H7 (cell line): ENCODE data around the gene PLA2G10. TPM values are rescaled to one million over a fixed set of nuclear protein-coding genes. Genes with fewer than 3 reads are reported as not detected.
A peak's percentile ranks its signal among the peaks of the same experiment; 100 is the strongest.
"Not testable (repeated sequence)": the region's sequence is repeated elsewhere in the genome, so short reads cannot be mapped to it uniquely, and the experiment has no call there.

ENCODE experiments used
- DNase-seq: peaks from one replicate; pipeline ENCODE4 v3.0.0; 2012
- H3K27me3 ChIP-seq: 2 replicates; pipeline ENCODE4 v1.6.0; 2011; ENCODE audit warnings: mild to moderate bottlenecking, low read length; ENCODE audit not compliant: control insufficient read depth, insufficient read depth
- H3K36me3 ChIP-seq: replicated peaks from 2 replicates; pipeline ENCODE4 v1.5.1; 2011; ENCODE audit warnings: low read length; ENCODE audit not compliant: control insufficient read depth, insufficient read depth
- H3K4me3 ChIP-seq: 2 replicates; pipeline ENCODE4 v1.5.1; 2011; ENCODE audit warnings: low read depth, mild to moderate bottlenecking, control low read depth, low read length, moderate library complexity; ENCODE audit not compliant: insufficient read depth
- total RNA-seq: library from RNA; depleted of rRNA; stranded (reverse); fragments of >200 nt; shearing (Covaris generic); gene quantifications from 2 replicates; pipeline ENCODE4 v1.2.3, GENCODE V29; 2014

PLA2G10 gene
- total RNA-seq, 1 experiment from 2014 or later = not detected

- Histone ChIP-seq H3K4me3 (no peak overlapping the region), H3K27me3 (no peaks in the 10 kb centered on the region), H3K36me3 (no peaks in the 10 kb centered on the region)
- DNase-seq = no peak
Observed at GRCh38 chr16:14677627-14678026, 16.5 kb downstream of the PLA2G10 start.

DNA sequence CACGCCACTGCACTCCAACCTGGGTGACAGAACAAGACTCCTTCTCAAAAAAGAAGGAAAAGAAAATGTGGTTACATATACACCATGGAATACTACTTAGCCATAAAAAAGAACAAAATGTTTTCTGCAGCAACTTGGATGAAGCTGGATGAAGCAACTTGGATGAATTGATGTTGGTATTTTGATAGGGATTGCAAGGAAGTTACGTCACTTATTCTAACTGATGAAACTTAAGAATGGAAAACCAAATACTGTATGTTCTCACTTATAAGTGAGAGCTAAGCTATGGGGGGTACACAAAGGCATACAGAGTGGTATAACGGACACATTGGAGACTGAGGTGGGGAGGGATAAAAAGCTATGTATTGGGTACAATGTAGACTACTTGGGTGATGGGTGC, 17.5 kb downstream of the PLA2G10 start:
- no peaks in the 10 kb centered on the region for H3K27me3 ChIP-seq
- no peaks in the 10 kb centered on the region for H3K36me3 ChIP-seq
- no peak overlapping the region for H3K4me3 ChIP-seq
- DNase-seq = no peak

GRCh38 chr16:14672403-14672971, 21.6 kb downstream of the PLA2G10 start:
- H3K4me3 ChIP-seq = no peak overlapping the region
- H3K27me3 ChIP-seq = no peaks in the 10 kb centered on the region

GRCh38 chr16:14669776-14670175, 24.3 kb downstream of the PLA2G10 start:
- DNase-seq = peak; percentile 27
- Histone ChIP-seq H3K27me3 (no peaks in the 10 kb centered on the region), H3K36me3 (peaks cover 11% of the 10 kb centered on the region), H3K4me3 (no peak overlapping the region)

More at GRCh38 chr16:14672403-14672971, 21.6 kb downstream of the PLA2G10 start:
- no peak for DNase-seq
- peaks cover 4% of the 10 kb centered on the region for H3K36me3 ChIP-seq

DNA sequence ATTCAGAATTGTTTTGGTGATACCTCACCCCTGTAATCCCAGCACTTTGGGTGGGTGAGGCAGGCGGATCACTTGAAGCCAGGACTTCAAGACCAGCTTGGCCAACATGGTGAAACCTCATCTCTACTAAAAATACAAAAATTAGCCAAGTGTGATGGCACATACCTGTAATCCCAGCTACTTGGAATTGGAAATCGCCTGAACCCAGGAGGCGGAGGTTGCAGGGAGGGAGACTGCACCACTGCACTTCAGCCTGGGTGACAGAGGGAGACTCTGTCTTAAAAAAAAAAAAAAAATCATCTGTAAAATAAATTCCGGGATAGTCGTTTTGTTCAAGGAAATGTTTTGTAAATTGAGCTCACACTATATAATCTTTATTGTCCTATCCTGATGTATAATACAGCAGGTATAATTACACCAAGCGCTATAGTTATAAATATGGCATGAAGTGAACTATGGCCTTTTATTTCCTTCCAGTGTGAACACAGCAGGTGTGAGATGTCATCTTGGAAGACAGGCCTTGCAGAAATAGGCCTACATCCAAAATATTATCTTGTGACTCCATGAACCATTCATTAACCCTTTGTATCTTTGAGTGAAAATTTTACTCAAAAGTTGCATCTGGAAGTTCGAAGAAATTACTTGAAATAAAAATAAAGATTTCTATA, 25.4 kb downstream of the PLA2G10 start:
- DNase-seq = no peak
- Histone ChIP-seq H3K27me3 (no peaks in the 10 kb centered on the region), H3K36me3 (peaks cover 12% of the 10 kb centered on the region), H3K4me3 (no peak overlapping the region)

- no peak for DNase-seq
- H3K36me3 ChIP-seq = peaks cover 14% of the 10 kb centered on the region
- no peak overlapping the region for H3K4me3 ChIP-seq
- H3K27me3 ChIP-seq = no peaks in the 10 kb centered on the region
Observed at GRCh38 chr16:14667347-14668266, 26.5 kb downstream of the PLA2G10 start.

- Histone ChIP-seq H3K36me3 (peaks cover 25% of the 10 kb centered on the region), H3K27me3 (no peaks in the 10 kb centered on the region), H3K4me3 (no peak overlapping the region)
- DNase-seq = no peak
Observed at GRCh38 chr16:14658063-14658462, 36.0 kb downstream of the PLA2G10 start.

DNA sequence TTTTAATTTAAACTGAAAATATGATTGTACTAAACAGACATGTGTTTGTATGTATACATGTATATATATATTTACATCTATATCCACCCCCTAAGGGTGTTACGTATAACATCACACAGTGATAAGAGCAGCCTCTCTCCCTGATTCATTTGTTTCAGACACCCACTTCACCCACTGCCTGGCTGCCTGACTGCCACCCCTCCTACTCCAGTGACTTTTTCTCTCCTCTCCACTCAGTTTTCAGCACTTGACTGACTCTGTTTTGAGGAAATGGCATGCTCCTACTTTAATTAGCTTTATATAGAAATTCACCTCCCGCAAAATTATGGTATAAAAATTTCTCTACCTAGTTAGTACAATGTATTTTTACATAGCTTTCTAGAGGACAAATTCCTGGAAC, 41.4 kb downstream of the PLA2G10 start:
- no peak for DNase-seq
- H3K4me3 ChIP-seq = no peak overlapping the region
- H3K27me3 ChIP-seq = no peaks in the 10 kb centered on the region
- peaks cover 28% of the 10 kb centered on the region for H3K36me3 ChIP-seq

DNA sequence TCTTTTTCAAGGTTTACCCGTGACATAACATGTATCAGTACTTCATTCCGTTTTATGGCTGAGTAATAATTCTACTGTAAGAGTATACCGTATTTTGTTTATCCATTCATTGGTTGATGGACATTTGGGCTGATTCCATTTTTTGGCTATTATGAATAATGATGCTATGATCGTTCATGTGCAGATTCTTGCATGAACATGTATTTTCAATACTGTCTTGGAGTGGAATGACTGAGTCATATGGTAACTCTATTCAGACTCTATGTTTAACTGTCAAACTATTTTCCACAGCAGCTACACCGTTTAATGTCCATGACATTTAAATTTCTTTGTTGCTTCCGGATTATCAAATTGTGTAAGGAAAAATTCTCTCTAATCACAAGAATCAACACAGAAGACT, 43.5 kb downstream of the PLA2G10 start:
- H3K4me3 ChIP-seq = no peak overlapping the region
- H3K27me3 ChIP-seq = no peaks in the 10 kb centered on the region
- DNase-seq = no peak
- H3K36me3 ChIP-seq = peaks cover 25% of the 10 kb centered on the region

GRCh38 chr16:14649816-14650215, 44.3 kb downstream of the PLA2G10 start:
- Histone ChIP-seq H3K36me3 (peaks cover 30% of the 10 kb centered on the region), H3K27me3 (no peaks in the 10 kb centered on the region), H3K4me3 (no peak overlapping the region)
- DNase-seq = no peak

GRCh38 chr16:14641926-14642325, 52.2 kb downstream of the PLA2G10 start:
- peaks cover 15% of the 10 kb centered on the region for H3K36me3 ChIP-seq

DNA sequence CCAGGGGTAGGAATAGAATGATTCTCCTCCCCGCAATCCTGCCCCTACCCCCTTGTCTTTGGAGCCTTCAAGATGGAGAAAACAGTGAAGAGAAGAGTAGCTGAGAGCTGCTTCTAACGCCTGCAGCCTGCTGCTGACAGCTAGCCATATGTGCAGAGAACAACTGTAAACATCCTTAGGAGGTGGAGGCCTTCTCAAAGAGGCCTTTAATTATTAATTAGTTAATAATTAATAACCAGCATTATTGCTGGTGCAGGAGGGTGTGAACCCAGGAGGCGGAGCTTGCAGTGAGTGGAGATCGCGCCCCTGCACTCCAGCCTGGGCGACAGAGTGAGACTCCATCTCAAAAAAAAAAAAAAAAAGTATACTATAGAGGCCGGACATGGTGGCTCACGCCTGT, 52.9 kb downstream of the PLA2G10 start:
- no peaks in the 10 kb centered on the region for H3K27me3 ChIP-seq
- no peak for DNase-seq
- peaks cover 15% of the 10 kb centered on the region for H3K36me3 ChIP-seq
- H3K4me3 ChIP-seq = no peak overlapping the region

More at GRCh38 chr16:14641926-14642325, 52.2 kb downstream of the PLA2G10 start:
- no peaks in the 10 kb centered on the region for H3K27me3 ChIP-seq
- no peak for DNase-seq
- no peak overlapping the region for H3K4me3 ChIP-seq

- H3K36me3 ChIP-seq = peaks cover 15% of the 10 kb centered on the region
- H3K4me3 ChIP-seq = no peak overlapping the region
- H3K27me3 ChIP-seq = no peaks in the 10 kb centered on the region
- no peak for DNase-seq
Observed at GRCh38 chr16:14640538-14640937, 53.6 kb downstream of the PLA2G10 start.

- not testable (repeated sequence) for H3K4me3 ChIP-seq, DNase-seq, H3K27me3 ChIP-seq
Observed at GRCh38 chr16:14636951-14637240, 57.2 kb downstream of the PLA2G10 start.

More at GRCh38 chr16:14636951-14637240, 57.2 kb downstream of the PLA2G10 start:
- not testable (repeated sequence) for H3K36me3 ChIP-seq
